Neural progenitor cell (in vitro differentiated cells): ENCODE data around the gene ZNF782. TPM values are rescaled to one million over a fixed set of nuclear protein-coding genes. Genes with fewer than 3 reads are reported as not detected.

Source experiments
- DNase-seq: peaks from one replicate; pipeline ENCODE4 v3.0.0-alpha.2; 2016; ENCODE audit warnings: low spot score
- H2AFZ ChIP-seq: fragments of 200-600 bp; sonication (generic); replicated peaks from 2 replicates; pipeline ENCODE4 v1.6.1; 2016; ENCODE audit warnings: antibody characterized with exemption
- H3F3A ChIP-seq: fragments of 200-600 bp; sonication (generic); 2 replicates; pipeline ENCODE4 v1.6.1; 2016; ENCODE audit warnings: antibody characterized with exemption, low read depth
- H3K27ac ChIP-seq: fragments of 200-600 bp; sonication (generic); 2 replicates; pipeline ENCODE4 v1.5.1; 2016; ENCODE audit warnings: mild to moderate bottlenecking
- H3K27me3 ChIP-seq: fragments of 200-600 bp; sonication (generic); 2 replicates; pipeline ENCODE4 v1.6.1; 2016; ENCODE audit warnings: mild to moderate bottlenecking, moderate library complexity
- H3K36me3 ChIP-seq: fragments of 200-600 bp; sonication (generic); 2 replicates; pipeline ENCODE4 v1.5.1; 2016
- H3K4me1 ChIP-seq: fragments of 200-600 bp; sonication (generic); 2 replicates; pipeline ENCODE4 v1.6.1; 2016; ENCODE audit warnings: mixed run types
- H3K4me2 ChIP-seq: fragments of 200-600 bp; sonication (generic); 2 replicates; pipeline ENCODE4 v1.6.1; 2016
- H3K4me3 ChIP-seq: fragments of 200-600 bp; sonication (generic); 2 replicates; pipeline ENCODE4 v1.5.1; 2016
- H3K79me2 ChIP-seq: fragments of 200-600 bp; sonication (generic); 2 replicates; pipeline ENCODE4 v1.6.1; 2016; ENCODE audit warnings: low read depth
- H3K9ac ChIP-seq: fragments of 200-600 bp; sonication (generic); 2 replicates; pipeline ENCODE4 v1.6.1; 2016
- H3K9me3 ChIP-seq: fragments of 200-600 bp; sonication (generic); 2 replicates; pipeline ENCODE4 v1.5.1; 2016; ENCODE audit warnings: low read depth
- H4K20me1 ChIP-seq: fragments of 200-600 bp; sonication (generic); 2 replicates; pipeline ENCODE4 v1.6.1; 2016; ENCODE audit warnings: low read depth
- H3K27ac Mint-ChIP-seq: 3 replicates; pipeline ENCODE4 v1.8.0; 2021; ENCODE audit warnings: mixed read lengths
- H3K27me3 Mint-ChIP-seq: 2 replicates; pipeline ENCODE4 v1.8.0; 2022; ENCODE audit warnings: low read depth, mild to moderate bottlenecking, inconsistent platforms, moderate library complexity, mixed read lengths; ENCODE audit not compliant: insufficient read depth
- H3K36me3 Mint-ChIP-seq: 3 replicates; pipeline ENCODE4 v1.8.0; 2021; ENCODE audit warnings: mixed read lengths
- H3K4me1 Mint-ChIP-seq: 3 replicates; pipeline ENCODE4 v1.8.0; 2021; ENCODE audit warnings: mixed read lengths
- H3K4me3 Mint-ChIP-seq: 3 replicates; pipeline ENCODE4 v1.8.0; 2021; ENCODE audit warnings: mild to moderate bottlenecking, moderate library complexity, mixed read lengths
- H3K9me3 Mint-ChIP-seq: 3 replicates; pipeline ENCODE4 v1.8.0; 2020; ENCODE audit warnings: mixed read lengths
- CTCF ChIP-seq: fragments of 200-600 bp; sonication (generic); IDR thresholded peaks from 2 replicates; pipeline ENCODE4 v1.5.1; 2017; ENCODE audit warnings: antibody characterized with exemption, mild to moderate bottlenecking
- EZH2 ChIP-seq: fragments of 200-600 bp; sonication (generic); IDR thresholded peaks from 2 replicates; pipeline ENCODE4 v1.6.1; 2017; ENCODE audit warnings: antibody characterized with exemption, mild to moderate bottlenecking, moderate library complexity
- EZH2phosphoT487 ChIP-seq: fragments of 200-600 bp; sonication (generic); IDR thresholded peaks from 2 replicates; pipeline ENCODE4 v1.6.1; 2017; ENCODE audit warnings: antibody characterized with exemption
- total RNA-seq: library from RNA; depleted of rRNA; stranded (reverse); fragments of >200 nt; gene quantifications from 2 replicates; pipeline ENCODE4 v1.2.3, GENCODE V29; 2015; ENCODE audit warnings: low replicate concordance

Gene ZNF782
- total RNA-seq, 1 donor from 2014 or later = 7.8 TPM

GRCh38 chr9:96771124-96771523 lies 83.2 kb downstream of the ZNF782 start:
- no peak overlapping the region for H3K27ac ChIP-seq
- H3K4me3 ChIP-seq = no peak overlapping the region
- H3K36me3 Mint-ChIP-seq = peaks cover 81% of the 10 kb centered on the region
- no peaks in the 10 kb centered on the region for H3F3A ChIP-seq
- TF ChIP-seq CTCF (no peak), EZH2 (no peak), EZH2phosphoT487 (no peak)
- peaks cover 80% of the 10 kb centered on the region for H3K36me3 ChIP-seq
- H4K20me1 ChIP-seq = no peaks in the 10 kb centered on the region
- H3K27me3 ChIP-seq = no peaks in the 10 kb centered on the region
- H3K9ac ChIP-seq = no peak overlapping the region
- H2AFZ ChIP-seq = no peak overlapping the region
- H3K9me3 Mint-ChIP-seq = peaks cover 66% of the 10 kb centered on the region
- peaks cover 2% of the 10 kb centered on the region for H3K27me3 Mint-ChIP-seq
- no peak overlapping the region for H3K27ac Mint-ChIP-seq
- no peak overlapping the region for H3K4me2 ChIP-seq
- no peaks in the 10 kb centered on the region for H3K4me1 ChIP-seq
- no peak overlapping the region for H3K4me3 Mint-ChIP-seq
- H3K79me2 ChIP-seq = peaks cover 33% of the 10 kb centered on the region
- H3K9me3 ChIP-seq = peaks cover 41% of the 10 kb centered on the region
- no peaks in the 10 kb centered on the region for H3K4me1 Mint-ChIP-seq
- no peak for DNase-seq

GRCh38 chr9:96769989-96770388 lies 84.3 kb downstream of the ZNF782 start:
- Histone ChIP-seq H3K4me1 (no peaks in the 10 kb centered on the region), H3K9me3 (peaks cover 47% of the 10 kb centered on the region), H3F3A (no peaks in the 10 kb centered on the region), H3K36me3 (peaks cover 87% of the 10 kb centered on the region), H3K4me2 (no peak overlapping the region), H3K4me3 (no peak overlapping the region), H3K27me3 (no peaks in the 10 kb centered on the region), H3K9ac (no peak overlapping the region), H4K20me1 (no peaks in the 10 kb centered on the region), H2AFZ (no peak overlapping the region), H3K27ac (no peak overlapping the region), H3K79me2 (peaks cover 33% of the 10 kb centered on the region)
- no peak overlapping the region for H3K27ac Mint-ChIP-seq
- no peaks in the 10 kb centered on the region for H3K4me1 Mint-ChIP-seq
- DNase-seq = no peak
- H3K27me3 Mint-ChIP-seq = peaks cover 2% of the 10 kb centered on the region
- peaks cover 75% of the 10 kb centered on the region for H3K9me3 Mint-ChIP-seq
- H3K4me3 Mint-ChIP-seq = no peak overlapping the region
- H3K36me3 Mint-ChIP-seq = peaks cover 86% of the 10 kb centered on the region
- TF ChIP-seq EZH2 (no peak), EZH2phosphoT487 (no peak), CTCF (no peak)

Other genes with a start within 250 kb of the ZNF782 start
- gene CDC14B, start 234.7 kb downstream of the ZNF782 start, total RNA-seq = 24.7 and 38.1 TPM in 2 replicates
- 4.2 and 5.1 TPM in 2 replicates for gene PRXL2C, start 199.2 kb downstream of the ZNF782 start, total RNA-seq
- 21.0 and 31.7 TPM in 2 replicates for gene ZNF510, start 76.4 kb downstream of the ZNF782 start, total RNA-seq
- gene NUTM2G, start 74.3 kb upstream of the ZNF782 start, total RNA-seq = not detected in 2 replicates
- 40.4 and 52.2 TPM in 2 replicates for gene CTSV, start 184.6 kb upstream of the ZNF782 start, total RNA-seq